DOHH2 (cell line): ENCODE data around the gene NUDT4.
"Not testable (repeated sequence)": the region's sequence is repeated elsewhere in the genome, so short reads cannot be mapped to it uniquely, and the experiment has no call there.

Experiments used
- H3F3A ChIP-seq: fragments of 200-600 bp; sonication (generic), shearing (Covaris generic); 2 replicates; pipeline ENCODE4 v1.6.0; 2016; ENCODE audit warnings: antibody characterized with exemption, mild to moderate bottlenecking; ENCODE audit not compliant: control insufficient read depth, insufficient read depth
- H3K27ac ChIP-seq: fragments of 200-600 bp; sonication (generic); 2 replicates; pipeline ENCODE4 v1.5.1; 2014; ENCODE audit warnings: low read depth, mild to moderate bottlenecking, low read length, moderate library complexity
- H3K27me3 ChIP-seq: fragments of 200-600 bp; sonication (generic); 2 replicates; pipeline ENCODE4 v1.6.1; 2014; ENCODE audit warnings: mild to moderate bottlenecking, low read length, mixed read lengths; ENCODE audit not compliant: control insufficient read depth
- H3K36me3 ChIP-seq: fragments of 200-600 bp; sonication (generic); 2 replicates; pipeline ENCODE4 v1.6.1; 2014; ENCODE audit warnings: mild to moderate bottlenecking, low read length, moderate library complexity, mixed read lengths; ENCODE audit not compliant: control insufficient read depth
- H3K4me1 ChIP-seq: fragments of 200-600 bp; sonication (generic); 2 replicates; pipeline ENCODE4 v1.6.1; 2014; ENCODE audit warnings: mild to moderate bottlenecking, low read length, mixed read lengths; ENCODE audit not compliant: control insufficient read depth
- H3K4me2 ChIP-seq: fragments of 200-600 bp; sonication (generic); 2 replicates; pipeline ENCODE4 v1.6.0; 2014; ENCODE audit warnings: mild to moderate bottlenecking, low read length, moderate library complexity
- H3K4me3 ChIP-seq: fragments of 200-600 bp; sonication (generic); 2 replicates; pipeline ENCODE4 v1.5.1; 2014; ENCODE audit warnings: mild to moderate bottlenecking, low read length, mixed read lengths
- H3K79me2 ChIP-seq: fragments of 200-600 bp; sonication (generic); 2 replicates; pipeline ENCODE4 v1.6.1; 2014; ENCODE audit warnings: mild to moderate bottlenecking, low read length, mixed read lengths; ENCODE audit not compliant: control insufficient read depth
- H3K9me2 ChIP-seq: fragments of 200-600 bp; sonication (generic); replicated peaks from 2 replicates; pipeline ENCODE4 v1.6.1; 2014; ENCODE audit warnings: mild to moderate bottlenecking, low read length, mixed read lengths; ENCODE audit not compliant: control insufficient read depth
- H3K9me3 ChIP-seq: fragments of 200-600 bp; sonication (generic); 2 replicates; pipeline ENCODE4 v1.6.1; 2014; ENCODE audit warnings: antibody characterized with exemption, low read length, mixed read lengths; ENCODE audit not compliant: control insufficient read depth, insufficient read depth
- H4K20me1 ChIP-seq: fragments of 200-600 bp; sonication (generic); 2 replicates; pipeline ENCODE4 v1.6.0; 2014; ENCODE audit warnings: low read depth, mild to moderate bottlenecking, antibody characterized with exemption, low read length, moderate library complexity; ENCODE audit not compliant: control insufficient read depth, insufficient read depth
- EZH2phosphoT487 ChIP-seq: fragments of 200-600 bp; sonication (generic); IDR thresholded peaks from 2 replicates; pipeline ENCODE4 v1.6.1; 2017; ENCODE audit warnings: borderline replicate concordance, mild to moderate bottlenecking, antibody characterized with exemption, low read length, moderate library complexity, mixed read lengths
- TF ChIP-seq, protein P1 (sequence below): fragments of 200-600 bp; sonication (generic); IDR thresholded peaks from one replicate; pipeline ENCODE4 v1.5.1; 2014; ENCODE audit warnings: antibody characterized with exemption, mild to moderate bottlenecking, low read depth, low read length; ENCODE audit not compliant: poor library complexity, severe bottlenecking

NUDT4 gene

GRCh38 chr12:93380480-93381121 is 2.9 kb downstream of the NUDT4 start:
- TF ChIP-seq, protein P1, sequence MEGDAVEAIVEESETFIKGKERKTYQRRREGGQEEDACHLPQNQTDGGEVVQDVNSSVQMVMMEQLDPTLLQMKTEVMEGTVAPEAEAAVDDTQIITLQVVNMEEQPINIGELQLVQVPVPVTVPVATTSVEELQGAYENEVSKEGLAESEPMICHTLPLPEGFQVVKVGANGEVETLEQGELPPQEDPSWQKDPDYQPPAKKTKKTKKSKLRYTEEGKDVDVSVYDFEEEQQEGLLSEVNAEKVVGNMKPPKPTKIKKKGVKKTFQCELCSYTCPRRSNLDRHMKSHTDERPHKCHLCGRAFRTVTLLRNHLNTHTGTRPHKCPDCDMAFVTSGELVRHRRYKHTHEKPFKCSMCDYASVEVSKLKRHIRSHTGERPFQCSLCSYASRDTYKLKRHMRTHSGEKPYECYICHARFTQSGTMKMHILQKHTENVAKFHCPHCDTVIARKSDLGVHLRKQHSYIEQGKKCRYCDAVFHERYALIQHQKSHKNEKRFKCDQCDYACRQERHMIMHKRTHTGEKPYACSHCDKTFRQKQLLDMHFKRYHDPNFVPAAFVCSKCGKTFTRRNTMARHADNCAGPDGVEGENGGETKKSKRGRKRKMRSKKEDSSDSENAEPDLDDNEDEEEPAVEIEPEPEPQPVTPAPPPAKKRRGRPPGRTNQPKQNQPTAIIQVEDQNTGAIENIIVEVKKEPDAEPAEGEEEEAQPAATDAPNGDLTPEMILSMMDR: peak; percentile 39
- no peak for TF ChIP-seq EZH2phosphoT487
- Histone ChIP-seq H4K20me1 (peaks cover 9% of the 10 kb centered on the region; the same call in 1 of the 2 replicates), H3K4me1 (peaks cover 28% of the 10 kb centered on the region), H3K9me3 (no peaks in the 10 kb centered on the region), H3K9me2 (no peaks in the 10 kb centered on the region), H3F3A (0 out of 2 replicates have a peak, but pooled peaks cover 2% of the 10 kb centered on the region), H3K36me3 (peaks cover 8% of the 10 kb centered on the region), H3K27ac (no peak overlapping the region), H3K4me3 (peak overlapping the region; percentile 85), H3K79me2 (peaks cover 70% of the 10 kb centered on the region), H3K27me3 (no peaks in the 10 kb centered on the region), H3K4me2 (peak overlapping the region; percentile 79)

GRCh38 chr12:93381161-93381975 is 3.6 kb downstream of the NUDT4 start:
- Histone ChIP-seq H3K4me1 (peaks cover 28% of the 10 kb centered on the region), H3K27me3 (no peaks in the 10 kb centered on the region), H3K27ac (no peak overlapping the region), H4K20me1 (peaks cover 9% of the 10 kb centered on the region; the same call in 1 of the 2 replicates), H3K9me2 (no peaks in the 10 kb centered on the region), H3K4me2 (peak overlapping the region; percentile 79), H3K9me3 (no peaks in the 10 kb centered on the region), H3K4me3 (peak overlapping the region; percentile 31; the same call in 1 of the 2 replicates), H3K36me3 (peaks cover 8% of the 10 kb centered on the region), H3K79me2 (peaks cover 76% of the 10 kb centered on the region), H3F3A (0 out of 2 replicates have a peak, but pooled peaks cover 2% of the 10 kb centered on the region)
- TF ChIP-seq EZH2phosphoT487: no peak
- TF ChIP-seq, protein P1: no peak

GRCh38 chr12:93381976-93382437 is 4.3 kb downstream of the NUDT4 start:
- peaks cover 83% of the 10 kb centered on the region for H3K79me2 ChIP-seq
- H3K9me2 ChIP-seq, H3K9me3 ChIP-seq, H4K20me1 ChIP-seq, H3K36me3 ChIP-seq, H3K4me2 ChIP-seq, H3K4me3 ChIP-seq, H3K27me3 ChIP-seq, H3F3A ChIP-seq, H3K27ac ChIP-seq: not testable (repeated sequence)
- H3K4me1 ChIP-seq: peaks cover 27% of the 10 kb centered on the region

DNA sequence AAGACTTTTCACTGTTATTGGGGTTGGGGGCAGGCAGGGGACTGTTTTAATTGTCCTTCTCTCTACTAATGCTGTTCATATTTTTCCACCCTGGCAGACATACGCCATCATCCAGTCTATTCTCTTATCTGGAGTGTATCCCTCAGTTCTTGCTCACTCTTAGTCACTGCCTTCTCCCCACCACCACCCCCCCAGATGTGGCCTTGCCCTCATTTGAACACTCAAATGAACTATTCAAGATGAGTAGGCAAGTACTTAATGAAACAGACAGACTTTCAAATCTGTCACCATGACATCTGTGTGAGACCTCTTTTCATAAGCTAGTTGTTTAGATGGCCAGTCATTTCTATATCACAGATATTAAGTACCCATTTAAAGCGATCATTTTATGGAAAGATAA is 10.1 kb downstream of the NUDT4 start:
- Histone ChIP-seq H3K27ac (no peak overlapping the region), H3F3A (no peaks in the 10 kb centered on the region), H3K27me3 (no peaks in the 10 kb centered on the region), H3K4me3 (no peak overlapping the region), H4K20me1 (peaks cover 11% of the 10 kb centered on the region; the same call in 1 of the 2 replicates), H3K9me2 (no peaks in the 10 kb centered on the region), H3K4me2 (no peak overlapping the region), H3K9me3 (no peaks in the 10 kb centered on the region), H3K79me2 (peaks cover 86% of the 10 kb centered on the region), H3K36me3 (no peaks in the 10 kb centered on the region), H3K4me1 (peaks cover 20% of the 10 kb centered on the region)
- TF ChIP-seq EZH2phosphoT487: no peak
- TF ChIP-seq, protein P1: no peak
